ENCODE results near the gene RREB1. TPM values are rescaled to one million over a fixed set of nuclear protein-coding genes. Genes with fewer than 3 reads are reported as not detected.
A peak's percentile ranks its signal among the peaks of the same experiment; 100 is the strongest.

RREB1 gene
- total and polyA plus RNA-seq, 12 donors, result 3.0 to 47.1 (median 36.1) TPM

GRCh38 chr6:7142228-7142801, 34.6 kb downstream of the RREB1 start:
- Histone ChIP-seq H3K9me3 (no peaks in the 10 kb centered on the region), H3K4me3 (peak overlapping the region in 1 of 10 donors; percentile 82), H3K27me3 (no peaks in the 10 kb centered on the region), H3K27ac (peak overlapping the region in 8 of 10 donors; percentile 91 to 99 (median 96)), H3K4me1 (peaks cover 19 to 96% (median 93%) of the 10 kb centered on the region in 9 donors), H3K36me3 (no peaks in the 10 kb centered on the region)
- DNase-seq, result no peak
- no peak for ATAC-seq
- intact Hi-C loops (cut with DNase I), result loop anchor here in 4 of 10 donors (5.0 kb wide), 1 partner anchor 35 kb away; the partner anchor contains the start of gene RREB1 (in 4 of the 4)
- 95 to 96% methylated on average over 25 of the region's 25 CpGs for WGBS, 2 donors
- TF ChIP-seq CTCF (IDR thresholded peaks at IDR 0.05), result no peak

- Histone ChIP-seq H3K4me3 (no peak overlapping the region), H3K27ac (peak overlapping the region in 4 of 10 donors; percentile 4 to 68 (median 16)), H3K4me1 (peaks cover 14 to 96% (median 93%) of the 10 kb centered on the region in 9 donors), H3K27me3 (no peaks in the 10 kb centered on the region), H3K36me3 (no peaks in the 10 kb centered on the region), H3K9me3 (no peaks in the 10 kb centered on the region)
- ATAC-seq (no peak), DNase-seq (no peak)
- intact Hi-C loops (cut with DNase I), result loop anchor here in 4 of 10 donors (5.0 kb wide), 1 partner anchor 36 kb away; the partner anchor contains the start of gene RREB1 (in 4 of the 4)
- WGBS, 2 donors, result 62 to 68% methylated on average over 6 of the region's 6 CpGs
- TF ChIP-seq CTCF (IDR thresholded peaks at IDR 0.05), result no peak
Measured at GRCh38 chr6:7142918-7143475, 35.2 kb downstream of the RREB1 start.

- peaks cover 14 to 95% (median 91%) of the 10 kb centered on the region in 9 donors for H3K4me1 ChIP-seq
- ATAC-seq (no peak), DNase-seq (no peak)
- WGBS, 2 donors, result 31 to 48% methylated on average over 7 of the region's 7 CpGs
- no peaks in the 10 kb centered on the region for H3K9me3 ChIP-seq
- H3K4me3 ChIP-seq, result no peak overlapping the region
- peak in 5 of 9 donors; percentile 19 to 53 (median 41) for TF ChIP-seq CTCF (IDR thresholded peaks at IDR 0.05)
- intact Hi-C loops (cut with DNase I), result loop anchor here in 4 of 10 donors (5.0 kb wide), 1 partner anchor 36 kb away; the partner anchor contains the start of gene RREB1 (in 4 of the 4)
- H3K36me3 ChIP-seq, result no peaks in the 10 kb centered on the region
- H3K27me3 ChIP-seq, result no peaks in the 10 kb centered on the region
- H3K27ac ChIP-seq, result peak overlapping the region in 4 of 10 donors; percentile 4 to 68 (median 16)
Measured at GRCh38 chr6:7143476-7143974, 35.8 kb downstream of the RREB1 start.

GRCh38 chr6:7144872-7145584, 37.3 kb downstream of the RREB1 start:
- 68 to 70% methylated on average over 7 of the region's 7 CpGs for WGBS, 2 donors
- Histone ChIP-seq H3K4me3 (no peak overlapping the region), H3K4me1 (peaks cover 10 to 87% (median 76%) of the 10 kb centered on the region in 9 donors), H3K27me3 (no peaks in the 10 kb centered on the region), H3K27ac (peak overlapping the region in 7 of 10 donors; percentile 15 to 76 (median 61)), H3K36me3 (no peaks in the 10 kb centered on the region), H3K9me3 (no peaks in the 10 kb centered on the region)
- TF ChIP-seq CTCF (IDR thresholded peaks at IDR 0.05), result no peak
- intact Hi-C loops (cut with DNase I), result loop anchor here in 4 of 10 donors (5.0 kb wide), 1 partner anchor 38 kb away; the partner anchor contains the start of gene RREB1 (in 4 of the 4)
- no peak for ATAC-seq
- no peak for DNase-seq

All from heart right ventricle (tissue), 16 donors.